Heart left ventricle (tissue), 13 donors: ENCODE measurements around the gene TAOK1.

Source experiments
- POLR2A ChIP-seq, 2 donors: fragments of 450-650 bp; IDR thresholded peaks; one replicate each; pipeline ENCODE4 v1.6.1; 2017; ENCODE audit warnings: antibody characterized with exemption in 2 of 2, mild to moderate bottlenecking in 2 of 2, moderate library complexity in 2 of 2
- TF ChIP-seq, protein P1 (sequence below), 12 donors: fragments of 200-600 bp; sonication (generic) in 4 of 12; IDR thresholded peaks; one replicate each; pipeline versions ENCODE4 v1.5.0 to v1.8.0; 2018 to 2022; ENCODE audit warnings: antibody characterized with exemption in 12 of 12, mild to moderate bottlenecking in 5 of 12
- donor health status: ischemic (EF 13 %, LVEDD 7.1; RV severe dilation, severe dysfunction).
- donor health status: DM: no; HTN: yes; CAD: no.
- donor health status: DM: no; HTN: no; CAD: no.
- donor health status: ischemic (EF 25% LVEDD 6.9; RV normal size, moderate dysfunction).
- donor health status: ischemic (EF 25% LVEDD 5.7; RV mildly dilated, moderate dysfunction).
- donor health status: ischemic (EF 35%, LVEDD 5.7; RV mildly dilated, moderate dysfunction).
- donor health status: nonischemic (EF 11% LVEDD 7.7; RV severe dilation, severe dysfunction).
- donor health status: DM: yes; HTN: yes; CAD: no.
- donor health status: PGD.
- donor health status: ischemic (EF 29% LVEDD 5.4; RV normal size, mild dysfunction).
- donor health status: nonischemic (EF 23%, LVEDD 6.1; RV moderate dilation, normal function).

- TF ChIP-seq, protein P1, sequence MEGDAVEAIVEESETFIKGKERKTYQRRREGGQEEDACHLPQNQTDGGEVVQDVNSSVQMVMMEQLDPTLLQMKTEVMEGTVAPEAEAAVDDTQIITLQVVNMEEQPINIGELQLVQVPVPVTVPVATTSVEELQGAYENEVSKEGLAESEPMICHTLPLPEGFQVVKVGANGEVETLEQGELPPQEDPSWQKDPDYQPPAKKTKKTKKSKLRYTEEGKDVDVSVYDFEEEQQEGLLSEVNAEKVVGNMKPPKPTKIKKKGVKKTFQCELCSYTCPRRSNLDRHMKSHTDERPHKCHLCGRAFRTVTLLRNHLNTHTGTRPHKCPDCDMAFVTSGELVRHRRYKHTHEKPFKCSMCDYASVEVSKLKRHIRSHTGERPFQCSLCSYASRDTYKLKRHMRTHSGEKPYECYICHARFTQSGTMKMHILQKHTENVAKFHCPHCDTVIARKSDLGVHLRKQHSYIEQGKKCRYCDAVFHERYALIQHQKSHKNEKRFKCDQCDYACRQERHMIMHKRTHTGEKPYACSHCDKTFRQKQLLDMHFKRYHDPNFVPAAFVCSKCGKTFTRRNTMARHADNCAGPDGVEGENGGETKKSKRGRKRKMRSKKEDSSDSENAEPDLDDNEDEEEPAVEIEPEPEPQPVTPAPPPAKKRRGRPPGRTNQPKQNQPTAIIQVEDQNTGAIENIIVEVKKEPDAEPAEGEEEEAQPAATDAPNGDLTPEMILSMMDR (IDR thresholded peaks at IDR 0.05), result peak; percentile 64 to 88 (median 75)
- TF ChIP-seq POLR2A (IDR thresholded peaks at IDR 0.05), result no peak
Observed at GRCh38 chr17:29369831-29370735, 20.1 kb upstream of the TAOK1 start.
